ENCODE data around the gene NTRK3.
"Not testable (repeated sequence)": the region's sequence is repeated elsewhere in the genome, so short reads cannot be mapped to it uniquely, and the experiment has no call there.

Gene NTRK3

GRCh38 chr15:88115486-88116152 lies 140.9 kb downstream of the NTRK3 start:
- DNase-seq, result no peak

- no peak for DNase-seq
Observed at GRCh38 chr15:88113613-88114308, 142.8 kb downstream of the NTRK3 start.

- DNase-seq, result peak; percentile 16
Observed at GRCh38 chr15:88108991-88109390, 147.5 kb downstream of the NTRK3 start.

GRCh38 chr15:88108477-88108876 lies 148.1 kb downstream of the NTRK3 start:
- DNase-seq, result no peak

- DNase-seq, result no peak
Observed at GRCh38 chr15:88106074-88106473, 150.5 kb downstream of the NTRK3 start.

GRCh38 chr15:88104357-88104756 lies 152.2 kb downstream of the NTRK3 start:
- DNase-seq, result no peak

GRCh38 chr15:88100181-88100580 lies 156.4 kb downstream of the NTRK3 start:
- no peak for DNase-seq

- no peak for DNase-seq
Observed at GRCh38 chr15:88098361-88098760, 158.2 kb downstream of the NTRK3 start.

- no peak for DNase-seq
Observed at GRCh38 chr15:88091444-88092016, 165.0 kb downstream of the NTRK3 start.

GRCh38 chr15:88090481-88091011 lies 166.0 kb downstream of the NTRK3 start:
- DNase-seq, result no peak

GRCh38 chr15:88089731-88090130 lies 166.8 kb downstream of the NTRK3 start:
- DNase-seq, result no peak

- no peak for DNase-seq
Observed at GRCh38 chr15:88089024-88089620, 167.4 kb downstream of the NTRK3 start.

- no peak for DNase-seq
Observed at GRCh38 chr15:88083811-88084760, 172.5 kb downstream of the NTRK3 start.

GRCh38 chr15:88080616-88081015 lies 175.9 kb downstream of the NTRK3 start:
- DNase-seq, result no peak

- no peak for DNase-seq
Observed at GRCh38 chr15:88077296-88078020, 179.1 kb downstream of the NTRK3 start.

- no peak for DNase-seq
Observed at GRCh38 chr15:88076328-88076727, 180.2 kb downstream of the NTRK3 start.

GRCh38 chr15:88075102-88075501 lies 181.4 kb downstream of the NTRK3 start:
- no peak for DNase-seq

GRCh38 chr15:88074386-88074785 lies 182.2 kb downstream of the NTRK3 start:
- no peak for DNase-seq

- no peak for DNase-seq
Observed at GRCh38 chr15:88073391-88073691, 183.2 kb downstream of the NTRK3 start.

GRCh38 chr15:88072598-88073390 lies 183.7 kb downstream of the NTRK3 start:
- no peak for DNase-seq

GRCh38 chr15:88072133-88072532 lies 184.4 kb downstream of the NTRK3 start:
- not testable (repeated sequence) for DNase-seq
